Subcutaneous adipose tissue (tissue), 4 donors: ENCODE results near the gene TOP1. TPM values are rescaled to one million over a fixed set of nuclear protein-coding genes. Genes with fewer than 3 reads are reported as not detected.

Experiments used
- total RNA-seq, 4 donors: library from RNA; depleted of rRNA; stranded (reverse); fragments of >200 nt; gene quantifications; one replicate each; pipeline ENCODE4 v1.1.0, GENCODE V29; 2016
- TF ChIP-seq, protein P1 (sequence below): fragments of 450-650 bp; IDR thresholded peaks from one replicate; pipeline ENCODE4 v1.5.1; 2016; ENCODE audit warnings: low read depth, mild to moderate bottlenecking, control low read depth, antibody characterized with exemption, moderate library complexity

The TOP1 gene
- total RNA-seq, 4 donors from 2014 or later = 24.6 to 59.2 (median 31.7) TPM

DNA sequence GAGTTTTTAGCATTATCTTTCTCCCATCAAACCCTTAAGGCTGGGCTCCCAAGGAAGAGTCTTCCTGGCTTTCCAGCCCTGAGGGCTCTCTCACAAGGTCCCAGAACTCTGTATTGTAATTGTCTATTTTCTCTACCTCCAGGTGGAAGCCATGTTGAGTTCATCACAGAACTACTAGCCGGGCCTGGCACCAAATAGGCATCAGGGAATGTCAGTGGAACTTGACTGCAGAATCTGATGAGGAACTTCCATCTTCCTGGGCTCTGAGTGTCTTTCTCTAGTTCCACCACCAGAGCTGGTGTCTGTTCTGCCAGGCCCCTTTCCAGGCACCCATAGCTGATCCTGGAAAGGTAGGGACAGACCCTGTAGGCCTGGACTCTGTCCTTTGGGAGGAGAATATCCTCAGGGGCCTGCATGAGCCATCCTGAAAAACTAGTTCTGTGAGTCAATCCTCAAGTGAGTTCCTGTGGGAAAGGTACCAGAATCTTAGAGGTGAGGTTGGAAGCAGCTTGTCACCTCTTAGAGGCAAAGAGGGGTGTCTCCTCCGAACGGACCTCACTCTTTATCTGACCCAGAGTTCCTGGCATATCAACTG, 11.1 kb upstream of the TOP1 start:
- TF ChIP-seq, protein P1, sequence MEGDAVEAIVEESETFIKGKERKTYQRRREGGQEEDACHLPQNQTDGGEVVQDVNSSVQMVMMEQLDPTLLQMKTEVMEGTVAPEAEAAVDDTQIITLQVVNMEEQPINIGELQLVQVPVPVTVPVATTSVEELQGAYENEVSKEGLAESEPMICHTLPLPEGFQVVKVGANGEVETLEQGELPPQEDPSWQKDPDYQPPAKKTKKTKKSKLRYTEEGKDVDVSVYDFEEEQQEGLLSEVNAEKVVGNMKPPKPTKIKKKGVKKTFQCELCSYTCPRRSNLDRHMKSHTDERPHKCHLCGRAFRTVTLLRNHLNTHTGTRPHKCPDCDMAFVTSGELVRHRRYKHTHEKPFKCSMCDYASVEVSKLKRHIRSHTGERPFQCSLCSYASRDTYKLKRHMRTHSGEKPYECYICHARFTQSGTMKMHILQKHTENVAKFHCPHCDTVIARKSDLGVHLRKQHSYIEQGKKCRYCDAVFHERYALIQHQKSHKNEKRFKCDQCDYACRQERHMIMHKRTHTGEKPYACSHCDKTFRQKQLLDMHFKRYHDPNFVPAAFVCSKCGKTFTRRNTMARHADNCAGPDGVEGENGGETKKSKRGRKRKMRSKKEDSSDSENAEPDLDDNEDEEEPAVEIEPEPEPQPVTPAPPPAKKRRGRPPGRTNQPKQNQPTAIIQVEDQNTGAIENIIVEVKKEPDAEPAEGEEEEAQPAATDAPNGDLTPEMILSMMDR = no peak

DNA sequence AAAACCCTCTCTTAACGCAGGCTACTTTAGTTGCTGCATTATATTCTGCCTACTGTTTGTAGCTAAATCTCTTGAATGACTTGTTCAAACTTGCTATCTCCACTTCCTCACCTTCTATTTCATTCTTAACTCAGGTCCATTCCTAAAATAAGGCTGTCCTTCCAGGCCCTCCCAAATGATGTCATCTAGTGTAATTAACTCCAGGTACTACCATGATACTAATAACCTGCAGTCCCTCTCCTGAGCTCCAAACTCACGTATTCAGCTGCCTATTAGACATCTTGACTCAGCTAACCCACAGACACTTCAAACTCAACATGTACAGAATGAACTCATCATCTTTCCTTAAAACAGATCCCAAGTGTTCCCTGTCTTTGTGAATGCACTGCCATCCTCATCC, 10.5 kb upstream of the TOP1 start:
- TF ChIP-seq, protein P1 = no peak

DNA sequence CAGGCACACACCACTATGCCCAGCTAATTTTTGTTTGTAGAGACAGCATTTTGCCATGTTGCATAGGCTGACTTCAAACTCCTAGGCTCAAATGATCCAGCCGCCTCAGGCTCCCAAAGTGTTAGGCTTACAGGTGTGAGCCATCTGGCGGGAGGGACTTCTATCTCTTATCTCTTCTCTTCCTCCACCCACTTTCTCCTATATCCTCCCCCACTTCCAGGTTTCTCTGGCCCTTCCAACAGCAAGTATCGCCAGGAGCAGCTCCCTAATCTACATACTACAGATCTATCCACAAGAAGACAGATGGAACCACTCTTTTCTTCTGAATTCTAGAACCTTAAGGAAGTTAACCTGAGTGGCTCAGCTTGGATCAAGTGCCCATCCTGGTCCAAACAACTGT, 5.1 kb upstream of the TOP1 start:
- TF ChIP-seq, protein P1 = no peak

DNA sequence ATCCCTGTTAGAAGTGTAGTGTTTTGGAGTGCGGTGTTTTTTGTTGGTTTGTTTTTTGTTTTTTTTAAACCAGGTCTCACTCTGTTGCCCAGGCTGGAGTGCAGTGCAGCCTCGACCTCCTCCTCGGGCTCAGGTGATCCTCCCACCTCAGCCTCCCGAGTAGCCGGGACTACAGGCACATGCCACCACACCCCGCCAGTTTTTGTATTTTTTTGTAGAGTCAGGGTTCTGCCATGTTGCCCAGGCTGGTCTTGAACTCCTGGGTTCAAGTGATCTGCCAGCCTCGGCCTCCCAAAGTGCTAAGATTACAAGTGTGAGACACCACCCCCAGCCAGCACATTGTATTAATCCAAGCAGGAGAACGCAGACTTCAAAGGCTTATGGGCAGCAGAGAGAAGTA, 1.3 kb upstream of the TOP1 start:
- TF ChIP-seq, protein P1 = no peak

DNA sequence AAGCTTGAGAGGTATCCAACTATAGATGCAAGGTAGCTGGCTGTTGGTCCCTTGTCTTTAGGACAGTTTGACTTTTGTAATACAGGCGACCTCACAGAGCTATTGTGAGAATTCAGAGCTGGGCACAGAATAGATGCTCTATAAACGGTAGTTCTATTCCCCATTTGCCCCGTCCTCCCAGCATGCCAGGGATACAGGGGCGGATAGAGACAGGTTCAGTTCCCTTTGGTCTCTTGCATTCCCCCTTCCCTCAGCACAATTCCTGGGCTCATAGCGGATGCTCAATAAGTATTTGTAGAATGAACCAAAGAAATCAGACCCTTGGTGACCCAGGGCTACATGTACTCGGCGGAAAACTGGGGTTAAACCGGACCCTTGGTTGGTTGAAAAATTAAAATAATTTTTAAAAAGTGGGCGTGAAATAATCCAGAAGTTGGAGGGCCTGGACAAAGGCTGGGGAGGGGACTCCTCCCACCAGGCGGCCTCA, 707 bp upstream of the TOP1 start:
- TF ChIP-seq, protein P1 = no peak

DNA sequence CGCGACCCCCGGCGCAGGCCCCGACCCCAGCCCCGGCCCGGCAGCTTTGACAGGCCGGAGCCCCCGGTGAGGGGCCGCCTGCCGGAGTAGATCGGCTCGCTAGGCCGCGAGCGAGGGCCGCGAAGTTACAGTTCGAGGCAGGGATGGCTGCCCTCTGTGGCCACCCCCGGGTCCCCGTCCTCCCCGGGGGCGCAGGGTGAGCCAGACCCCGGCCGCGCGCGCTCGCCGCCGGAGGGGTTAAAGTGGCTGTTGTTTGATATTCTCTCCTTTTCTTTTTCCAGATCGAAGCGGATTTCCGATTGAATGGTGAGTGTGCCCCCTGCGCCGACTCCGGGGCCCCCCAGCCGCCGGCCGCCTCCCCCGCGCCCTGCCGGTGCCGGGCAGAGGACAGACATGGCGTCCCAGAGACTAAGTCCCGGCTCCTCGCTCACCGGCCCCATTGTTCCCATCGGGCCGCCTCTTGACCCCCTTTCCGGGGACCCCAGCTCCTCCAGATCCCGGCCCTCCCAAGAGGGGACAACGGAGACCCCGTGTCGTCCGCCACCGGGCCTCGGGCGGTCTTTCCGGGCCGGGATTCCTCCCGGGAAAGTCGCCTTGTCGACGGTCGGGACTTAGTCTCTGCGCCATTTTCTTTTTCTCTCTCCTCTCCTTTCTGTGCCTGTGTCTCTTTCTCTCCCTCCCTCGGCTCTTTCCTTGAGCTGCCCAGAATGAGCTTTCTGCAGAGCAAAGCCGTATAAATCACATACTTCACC, 704 bp downstream of the TOP1 start:
- TF ChIP-seq, protein P1 = no peak

DNA sequence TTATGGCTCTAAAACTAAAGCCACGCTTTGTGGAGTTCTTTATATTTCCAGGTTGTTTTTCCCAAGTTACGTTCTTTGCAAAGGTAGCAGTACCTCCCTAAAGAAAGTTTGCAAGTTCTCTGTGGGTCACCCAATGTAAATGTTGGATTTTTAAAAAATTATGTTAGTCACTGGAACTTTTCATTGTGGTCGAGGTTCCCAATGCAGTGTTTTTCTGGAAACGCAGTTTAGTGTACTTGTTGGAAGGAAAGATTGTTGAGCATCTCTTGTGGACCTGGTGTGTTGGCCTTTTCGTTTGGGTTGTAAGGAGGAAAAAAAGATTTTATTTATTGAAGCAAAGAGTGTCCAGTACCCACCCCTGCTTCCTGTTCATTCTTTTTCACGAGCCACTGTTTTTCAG, 1.4 kb downstream of the TOP1 start:
- TF ChIP-seq, protein P1 = no peak
